HEK293 (cell line): ENCODE results near the gene ANTXR1.

ENCODE experiments used
- CTCF ChIA-PET: fragments of 350-600 bp; formaldehyde crosslinking; extraction: SDS; loops from one replicate; lab custom pipeline; 2021; ENCODE audit warnings: antibody characterized with exemption; lab: Yijun Ruan, JAX
- POLR2A ChIA-PET: fragments of 300-600 bp; formaldehyde crosslinking; extraction: SDS; loops from one replicate; lab custom pipeline; 2020; ENCODE audit warnings: antibody characterized with exemption, inconsistent platforms; lab: Yijun Ruan, JAX
- H3K27ac ChIP-seq: fragments of 200-500 bp; sonication (Bioruptor generic); 2 replicates; pipeline ENCODE4 v1.5.1; 2014; ENCODE audit warnings: low read depth, low read length, control low read depth, inconsistent platforms; ENCODE audit errors: extremely low read depth
- H3K36me3 ChIP-seq, 2 experiments: fragments of 200-500 bp in 1 of 2; sonication (Bioruptor generic) in 1 of 2; 1 replicate in 1 of 2; 2 replicates in 1 of 2; pipeline ENCODE4 v1.5.1; 2014 to 2017; ENCODE audit warnings: inconsistent platforms in 2 of 2, low read length in 2 of 2; ENCODE audit not compliant: control insufficient read depth in 2 of 2, insufficient read depth in 1 of 2
- H3K4me1 ChIP-seq: fragments of 200-500 bp; sonication (Bioruptor generic); 2 replicates; pipeline ENCODE4 v1.5.1; 2014; ENCODE audit warnings: mild to moderate bottlenecking, low read length, inconsistent platforms; ENCODE audit not compliant: control insufficient read depth, insufficient read depth
- H3K4me3 ChIP-seq: 2 replicates; pipeline ENCODE4 v1.5.1; 2011; ENCODE audit warnings: low read depth, mild to moderate bottlenecking, control low read depth, low read length, moderate library complexity
- H3K9me3 ChIP-seq: fragments of 200-500 bp; sonication (Bioruptor generic); 2 replicates; pipeline ENCODE4 v1.5.1; 2014; ENCODE audit warnings: low read depth, low read length, inconsistent platforms; ENCODE audit not compliant: control insufficient read depth, insufficient read depth
- KLF1 ChIP-seq: fragments of 450-650 bp; formaldehyde crosslinking; IDR thresholded peaks from 2 replicates; pipeline ENCODE4 v1.5.1; 2016; ENCODE audit warnings: missing biosample characterization, missing genetic modification characterization
- MZF1 ChIP-seq: fragments of 450-650 bp; formaldehyde crosslinking; IDR thresholded peaks from 2 replicates; pipeline ENCODE4 v1.5.1; 2017; ENCODE audit warnings: missing biosample characterization, missing genetic modification characterization, borderline replicate concordance
- OSR2 ChIP-seq: fragments of 450-650 bp; formaldehyde crosslinking; IDR thresholded peaks from 2 replicates; pipeline ENCODE4 v1.5.1; 2016; ENCODE audit warnings: missing biosample characterization, missing genetic modification characterization
- PRDM6 ChIP-seq: fragments of 450-650 bp; formaldehyde crosslinking; IDR thresholded peaks from 2 replicates; pipeline ENCODE4 v1.5.1; 2017; ENCODE audit warnings: missing biosample characterization, missing genetic modification characterization
- SCRT2 ChIP-seq: fragments of 450-650 bp; formaldehyde crosslinking; IDR thresholded peaks from 2 replicates; pipeline ENCODE4 v1.5.1; 2016; ENCODE audit warnings: missing biosample characterization, missing genetic modification characterization
- ZFHX2 ChIP-seq: fragments of 450-650 bp; formaldehyde crosslinking; conservative IDR thresholded peaks from 2 replicates; pipeline ENCODE4 v1.5.1; 2016; ENCODE audit warnings: missing biosample characterization, missing genetic modification characterization
- ZNF112 ChIP-seq: fragments of 450-650 bp; formaldehyde crosslinking; IDR thresholded peaks from 2 replicates; pipeline ENCODE4 v1.5.0; 2017; ENCODE audit warnings: missing biosample characterization, missing genetic modification characterization
- ZNF138 ChIP-seq: fragments of 450-650 bp; formaldehyde crosslinking; IDR thresholded peaks from 2 replicates; pipeline ENCODE4 v1.5.1; 2016; ENCODE audit warnings: missing biosample characterization, missing genetic modification characterization, borderline replicate concordance
- ZNF146 ChIP-seq: fragments of 450-650 bp; formaldehyde crosslinking; IDR thresholded peaks from 2 replicates; pipeline ENCODE4 v1.5.1; 2016; ENCODE audit warnings: missing biosample characterization, missing genetic modification characterization
- ZNF324 ChIP-seq: fragments of 450-650 bp; formaldehyde crosslinking; IDR thresholded peaks from 2 replicates; pipeline ENCODE4 v1.5.1; 2016; ENCODE audit warnings: missing biosample characterization, missing genetic modification characterization
- ZNF37A ChIP-seq: fragments of 450-650 bp; IDR thresholded peaks from 2 replicates; pipeline ENCODE4 v1.5.1; 2018; ENCODE audit warnings: missing biosample characterization, missing genetic modification characterization
- ZNF398 ChIP-seq: fragments of 450-650 bp; formaldehyde crosslinking; IDR thresholded peaks from 2 replicates; pipeline ENCODE4 v1.5.1; 2017; ENCODE audit warnings: missing biosample characterization, missing genetic modification characterization
- ZNF544 ChIP-seq: fragments of 450-650 bp; formaldehyde crosslinking; IDR thresholded peaks from 2 replicates; pipeline ENCODE4 v1.5.0; 2017; ENCODE audit warnings: missing biosample characterization, missing genetic modification characterization
- ZNF548 ChIP-seq: fragments of 450-650 bp; formaldehyde crosslinking; IDR thresholded peaks from 2 replicates; pipeline ENCODE4 v1.5.1; 2016; ENCODE audit warnings: missing biosample characterization, missing genetic modification characterization
- ZNF561 ChIP-seq: fragments of 450-650 bp; IDR thresholded peaks from 2 replicates; pipeline ENCODE4 v1.5.1; 2018; ENCODE audit warnings: missing biosample characterization, missing genetic modification characterization, borderline replicate concordance
- ZNF621 ChIP-seq: fragments of 450-650 bp; formaldehyde crosslinking; IDR thresholded peaks from 2 replicates; pipeline ENCODE4 v1.5.1; 2017; ENCODE audit warnings: missing biosample characterization, missing genetic modification characterization
- ZNF626 ChIP-seq: fragments of 450-650 bp; sonication (Bioruptor Pico); formaldehyde crosslinking; IDR thresholded peaks from 2 replicates; pipeline ENCODE4 v1.5.1; 2018; ENCODE audit warnings: missing biosample characterization, missing genetic modification characterization, inconsistent platforms
- ZNF639 ChIP-seq: fragments of 450-650 bp; formaldehyde crosslinking; IDR thresholded peaks from 2 replicates; pipeline ENCODE4 v1.5.1; 2016; ENCODE audit warnings: missing biosample characterization, missing genetic modification characterization
- ZNF654 ChIP-seq: fragments of 450-650 bp; formaldehyde crosslinking; IDR thresholded peaks from 2 replicates; pipeline ENCODE4 v1.5.1; 2016; ENCODE audit warnings: low read depth, missing biosample characterization, missing genetic modification characterization
- ZNF660 ChIP-seq: fragments of 450-650 bp; IDR thresholded peaks from 2 replicates; pipeline ENCODE4 v1.5.1; 2018; ENCODE audit warnings: missing biosample characterization, mild to moderate bottlenecking, missing genetic modification characterization
- ZNF776 ChIP-seq: fragments of 450-650 bp; formaldehyde crosslinking; IDR thresholded peaks from 2 replicates; pipeline ENCODE4 v1.5.0; 2017; ENCODE audit warnings: missing biosample characterization, missing genetic modification characterization, borderline replicate concordance
- ZNF785 ChIP-seq: fragments of 450-650 bp; formaldehyde crosslinking; IDR thresholded peaks from 2 replicates; pipeline ENCODE4 v1.5.1; 2016; ENCODE audit warnings: missing biosample characterization, missing genetic modification characterization
- ZNF792 ChIP-seq: fragments of 450-650 bp; formaldehyde crosslinking; IDR thresholded peaks from 2 replicates; pipeline ENCODE4 v1.5.1; 2016; ENCODE audit warnings: missing biosample characterization, missing genetic modification characterization
- ZNF837 ChIP-seq: fragments of 450-650 bp; formaldehyde crosslinking; IDR thresholded peaks from 2 replicates; pipeline ENCODE4 v1.5.1; 2016; ENCODE audit warnings: missing biosample characterization, missing genetic modification characterization

ANTXR1 gene

GRCh38 chr2:69143748-69144360, 130.9 kb downstream of the ANTXR1 start:
- ChIA-PET CTCF (no interaction called here), POLR2A (no interaction called here)
- no peaks in the 10 kb centered on the region for H3K9me3 ChIP-seq
- H3K4me3 ChIP-seq, result no peak overlapping the region
- H3K4me1 ChIP-seq, result peaks cover 6% of the 10 kb centered on the region; the same call in 1 of the 2 replicates
- H3K36me3 ChIP-seq, result no peaks in the 10 kb centered on the region
- H3K27ac ChIP-seq, result no peak overlapping the region
- TF ChIP-seq ZFHX2 (tag by site-specific recombination) (peak; percentile 18; the same call in 1 of the 2 replicates), ZNF776 (tag by site-specific recombination) (no peak)

- ChIA-PET POLR2A (no interaction called here), CTCF (no interaction called here)
- H3K27ac ChIP-seq, result no peak overlapping the region
- H3K36me3 ChIP-seq, result no peaks in the 10 kb centered on the region
- TF ChIP-seq ZNF621 (no peak), ZNF138 (tag by site-specific recombination) (no peak), ZNF37A (tag by site-specific recombination) (no peak), ZNF112 (no peak), ZNF792 (no peak), SCRT2 (no peak), MZF1 (no peak), ZNF146 (tag by site-specific recombination) (no peak), ZNF398 (no peak), ZNF626 (tag by site-specific recombination) (no peak), ZNF548 (no peak), ZNF785 (tag by site-specific recombination) (no peak), ZNF654 (tag by site-specific recombination) (no peak), ZNF561 (tag by site-specific recombination) (no peak), ZNF324 (no peak), ZNF639 (tag by site-specific recombination) (no peak)
- no peak overlapping the region for H3K4me3 ChIP-seq
- no peaks in the 10 kb centered on the region for H3K9me3 ChIP-seq
- H3K4me1 ChIP-seq, result peaks cover 3% of the 10 kb centered on the region
These were observed 132.2 kb downstream of the ANTXR1 start for GRCh38 chr2:69145204-69145603.

- H3K4me3 ChIP-seq, result no peak overlapping the region
- H3K27ac ChIP-seq, result no peak overlapping the region
- no peaks in the 10 kb centered on the region for H3K9me3 ChIP-seq
- POLR2A ChIA-PET, result no interaction called here
- TF ChIP-seq PRDM6 (tag by site-specific recombination) (no peak), ZNF660 (tag by site-specific recombination) (no peak), OSR2 (tag by site-specific recombination) (no peak), ZNF837 (tag by site-specific recombination) (no peak), KLF1 (tag by site-specific recombination) (no peak), ZNF544 (no peak), ZNF626 (tag by site-specific recombination) (no peak)
- TF ChIP-seq, all 188 proteins: peak for 0
- CTCF ChIA-PET, result interaction anchor here (0.5 to 0.7 kb wide), 2 partner anchors 12 to 87 kb away, joined by 3 read pairs; no protein-coding TSS in a partner anchor
- Histone ChIP-seq H3K36me3 (peaks cover 0 to 8% of the 10 kb centered on the region in 2 experiments; a peak in 1 of 3 replicates), H3K4me1 (peaks cover 3% of the 10 kb centered on the region)
These were observed 135.0 kb downstream of the ANTXR1 start for GRCh38 chr2:69147841-69148533.
